ENCODE data around the gene P2RX1. TPM values are rescaled to one million over a fixed set of nuclear protein-coding genes. Genes with fewer than 3 reads are reported as not detected.

The P2RX1 gene
- total RNA-seq, 1 donor from 2014 or later: not detected

DNA sequence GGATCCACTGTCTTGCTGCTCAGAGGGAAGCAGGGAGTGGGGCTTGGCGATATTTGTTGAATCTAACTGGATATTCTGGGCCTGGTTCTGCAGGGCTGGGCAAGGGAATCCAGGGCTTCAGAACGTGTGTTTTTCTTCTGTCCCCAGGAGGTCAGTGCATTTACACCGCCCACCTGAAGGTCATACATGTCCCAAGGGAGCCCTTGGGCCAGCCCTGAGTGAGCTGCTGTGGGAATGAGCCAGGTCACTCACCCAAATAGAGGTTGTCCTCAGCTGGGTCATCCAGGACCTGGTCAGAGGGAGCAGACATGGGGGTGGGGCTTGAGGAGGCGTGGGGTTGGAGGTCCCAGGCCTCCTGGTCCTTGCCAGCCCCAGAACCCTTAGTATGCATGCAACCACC is 34.0 kb downstream of the P2RX1 start:
- Mint-ChIP-seq H3K27me3 (ENCODE audit: unreplicated experiment) (no peaks in the 10 kb centered on the region), H3K27ac (ENCODE audit: unreplicated experiment) (no peak overlapping the region), H3K9me3 (ENCODE audit: unreplicated experiment) (no peaks in the 10 kb centered on the region), H3K4me1 (ENCODE audit: unreplicated experiment) (peaks cover 32% of the 10 kb centered on the region), H3K36me3 (ENCODE audit: unreplicated experiment) (no peaks in the 10 kb centered on the region), H3K4me3 (ENCODE audit: unreplicated experiment) (no peak overlapping the region)
- no peak for TF ChIP-seq CTCF (IDR thresholded peaks at IDR 0.05)
- no peak for DNase-seq (ENCODE audit: extremely low spot score, unreplicated experiment)

- Mint-ChIP-seq H3K27me3 (ENCODE audit: unreplicated experiment) (no peaks in the 10 kb centered on the region), H3K36me3 (ENCODE audit: unreplicated experiment) (no peaks in the 10 kb centered on the region), H3K27ac (ENCODE audit: unreplicated experiment) (no peak overlapping the region), H3K4me1 (ENCODE audit: unreplicated experiment) (peaks cover 23% of the 10 kb centered on the region), H3K9me3 (ENCODE audit: unreplicated experiment) (no peaks in the 10 kb centered on the region), H3K4me3 (ENCODE audit: unreplicated experiment) (no peak overlapping the region)
- DNase-seq (ENCODE audit: extremely low spot score, unreplicated experiment): no peak
- no peak for TF ChIP-seq CTCF (IDR thresholded peaks at IDR 0.05)
Observed at GRCh38 chr17:3880983-3881382, 35.3 kb downstream of the P2RX1 start.

DNA sequence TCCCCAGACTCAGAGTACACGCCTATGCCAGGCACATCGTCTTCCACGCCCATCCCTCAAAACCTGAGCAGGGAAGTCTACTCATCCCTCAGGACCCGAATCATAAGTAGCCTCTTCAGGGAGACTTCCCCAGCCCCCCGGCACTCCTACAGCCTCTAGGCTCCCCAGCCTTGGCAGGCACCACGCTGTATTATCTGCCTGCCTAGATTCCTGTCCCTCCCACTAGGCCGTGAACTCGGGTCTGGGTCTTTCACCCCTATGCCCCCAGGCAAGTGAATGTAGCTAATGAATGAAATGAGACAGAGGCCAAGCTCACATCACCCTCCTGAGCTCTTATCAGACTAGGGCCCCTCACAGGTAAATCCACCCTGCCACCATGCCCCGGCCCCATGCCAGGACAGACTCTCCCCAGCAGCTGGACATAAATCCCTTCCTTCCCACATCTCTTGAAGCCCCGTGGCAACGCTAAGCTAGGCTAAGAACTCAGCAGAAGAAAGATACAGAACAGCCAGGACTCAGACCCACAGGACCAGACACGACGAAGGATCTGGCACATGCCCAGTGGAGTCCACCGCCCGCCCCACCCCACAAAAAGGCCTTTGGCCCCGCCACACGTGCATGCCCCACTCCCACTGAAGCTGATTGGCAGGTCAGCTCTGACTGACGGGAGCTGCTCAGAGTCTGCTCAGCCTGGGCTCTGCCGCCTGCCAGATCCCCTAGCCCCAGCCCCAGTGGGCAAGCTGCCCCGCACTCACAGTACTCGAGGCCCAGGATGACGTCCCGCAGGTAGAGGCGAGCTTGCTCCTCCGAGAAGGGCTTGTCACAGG is 36.5 kb downstream of the P2RX1 start:
- DNase-seq (ENCODE audit: extremely low spot score, unreplicated experiment): no peak
- Mint-ChIP-seq H3K4me1 (ENCODE audit: unreplicated experiment) (peaks cover 11% of the 10 kb centered on the region), H3K9me3 (ENCODE audit: unreplicated experiment) (no peaks in the 10 kb centered on the region), H3K4me3 (ENCODE audit: unreplicated experiment) (no peak overlapping the region), H3K27ac (ENCODE audit: unreplicated experiment) (peak overlapping the region; percentile 74), H3K36me3 (ENCODE audit: unreplicated experiment) (no peaks in the 10 kb centered on the region), H3K27me3 (ENCODE audit: unreplicated experiment) (no peaks in the 10 kb centered on the region)
- TF ChIP-seq CTCF (IDR thresholded peaks at IDR 0.05): no peak

- Mint-ChIP-seq H3K27ac (ENCODE audit: unreplicated experiment) (peak overlapping the region; percentile 74), H3K36me3 (ENCODE audit: unreplicated experiment) (no peaks in the 10 kb centered on the region), H3K4me3 (ENCODE audit: unreplicated experiment) (no peak overlapping the region), H3K4me1 (ENCODE audit: unreplicated experiment) (peaks cover 10% of the 10 kb centered on the region), H3K9me3 (ENCODE audit: unreplicated experiment) (no peaks in the 10 kb centered on the region), H3K27me3 (ENCODE audit: unreplicated experiment) (no peaks in the 10 kb centered on the region)
- TF ChIP-seq CTCF (IDR thresholded peaks at IDR 0.05): peak; percentile 24
- no peak for DNase-seq (ENCODE audit: extremely low spot score, unreplicated experiment)
Observed at GRCh38 chr17:3879186-3879585, 37.1 kb downstream of the P2RX1 start.

DNA sequence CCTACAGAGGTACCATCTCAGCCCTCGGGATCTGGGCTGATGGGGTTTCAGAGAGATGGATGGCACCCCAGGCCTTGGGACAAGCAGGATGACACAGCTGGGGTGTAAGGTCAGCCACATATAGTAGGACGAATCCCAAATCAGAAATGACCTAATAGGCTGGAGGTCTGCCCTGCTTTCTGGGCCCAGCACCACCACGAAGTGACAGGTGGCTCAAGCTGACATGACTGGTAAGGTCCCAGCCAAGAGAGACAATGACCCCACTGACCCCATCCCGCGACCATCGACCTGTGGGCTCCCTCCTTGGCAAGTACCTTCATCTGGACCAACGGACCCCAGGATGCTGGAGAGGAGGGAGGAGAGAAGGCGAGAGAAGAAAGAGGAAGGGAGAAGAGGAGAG is 39.0 kb downstream of the P2RX1 start:
- Mint-ChIP-seq H3K36me3 (ENCODE audit: unreplicated experiment) (no peaks in the 10 kb centered on the region), H3K4me1 (ENCODE audit: unreplicated experiment) (peaks cover 10% of the 10 kb centered on the region), H3K9me3 (ENCODE audit: unreplicated experiment) (no peaks in the 10 kb centered on the region), H3K27ac (ENCODE audit: unreplicated experiment) (no peak overlapping the region), H3K27me3 (ENCODE audit: unreplicated experiment) (no peaks in the 10 kb centered on the region), H3K4me3 (ENCODE audit: unreplicated experiment) (no peak overlapping the region)
- DNase-seq (ENCODE audit: extremely low spot score, unreplicated experiment): no peak
- no peak for TF ChIP-seq CTCF (IDR thresholded peaks at IDR 0.05)

All from osteocyte (in vitro differentiated cells).